ENCODE data around the gene ERBB2. TPM values are rescaled to one million over a fixed set of nuclear protein-coding genes. Genes with fewer than 3 reads are reported as not detected.

ERBB2 gene
- total and polyA plus RNA-seq, 2 of the 13 experiments (the other 11 are each of a cell fraction or from before 2014, with no cell fraction given), result 57.7 to 64.1 TPM

DNA sequence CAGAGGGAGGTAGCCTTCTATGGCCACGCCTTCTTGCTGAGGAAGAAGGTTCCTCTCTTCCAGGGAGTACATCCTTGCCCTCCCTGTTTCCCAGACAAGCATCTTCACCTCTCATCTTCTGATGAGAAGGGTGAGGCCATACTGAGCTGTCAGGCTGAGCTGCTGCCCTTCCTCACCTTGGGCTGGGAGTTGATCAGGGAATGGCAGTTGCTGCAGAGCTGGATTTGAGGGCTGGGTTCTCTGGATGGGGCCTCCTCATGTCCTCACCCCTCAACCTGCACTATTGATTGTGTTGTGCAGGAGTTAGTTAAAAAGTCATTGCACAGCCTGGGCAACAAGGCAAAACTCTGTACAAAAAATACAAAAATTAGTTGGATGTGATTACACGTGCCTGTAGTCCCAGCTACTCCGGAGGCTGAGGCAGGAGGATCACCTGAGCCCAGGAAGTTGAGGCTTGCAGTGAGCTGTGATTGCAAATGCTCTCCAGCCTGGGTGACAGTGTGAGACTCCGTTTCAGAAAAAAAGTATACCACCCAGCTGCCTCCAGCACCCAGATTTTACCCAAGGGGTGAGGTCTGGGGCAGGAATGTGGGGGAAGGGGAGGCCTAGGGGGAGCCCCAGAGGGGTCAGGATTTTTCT lies 2.0 kb downstream of the ERBB2 start:
- Histone ChIP-seq H3K79me2 (ENCODE audit: insufficient read depth, low read length) (peaks cover 63% of the 10 kb centered on the region), H3K36me3 (replicated peaks in 1 of 2; ENCODE audit: control insufficient read depth in 1 of 2, insufficient read depth in 2 of 2, low read length in 2 of 2) (peaks cover 6 to 9% of the 10 kb centered on the region in 2 experiments; a peak in 4 of 5 replicates), H3K9me3 (ENCODE audit: low read length) (no peaks in the 10 kb centered on the region), H2AFZ (ENCODE audit: low read length) (no peak overlapping the region), H4K20me1 (ENCODE audit: insufficient read depth, low read length) (peaks cover 14% of the 10 kb centered on the region; the same call in 1 of the 2 replicates), H3K4me3 (replicated peaks in 1 of 3; ENCODE audit: insufficient read depth in 1 of 3, low read depth in 2 of 3, low read length in 3 of 3) (peak overlapping the region; percentile 90 to 94 (median 90)), H3K9ac (ENCODE audit: insufficient read depth, low read depth, low read length) (peak overlapping the region; percentile 88), H3K4me2 (ENCODE audit: low read depth, low read length) (peak overlapping the region; percentile 92), H3K27me3 (ENCODE audit: control insufficient read depth in 1 of 2, insufficient read depth in 2 of 2, low read length in 2 of 2) (no peaks in the 10 kb centered on the region), H3K27ac (ENCODE audit: extremely low read length, insufficient read depth, low read length) (peak overlapping the region; percentile 78), H3K4me1 (ENCODE audit: insufficient read depth, low read length) (peaks cover 69% of the 10 kb centered on the region)
- in situ Hi-C loops (cut with HindIII; ENCODE audit: extremely low pct_ligation_motif_present, low pct_unique_long_range_greater_than_20kb) (no loop called here), intact Hi-C loops (cut with micrococcal nuclease; ENCODE audit: unreplicated experiment) (no loop called here)
- ChIA-PET POLR2A (interaction anchor here (0.9 to 6.6 kb wide), 12 partner anchors 8 to 397 kb away, joined by 3 to 118 read pairs (median 12); partner anchors contain the start of genes GRB7, MIEN1 and PGAP3), CTCF (ENCODE audit: low intra/inter-chr PET ratio, low total read pairs) (interaction anchor here (1.3 to 1.6 kb wide), 2 partner anchors 53 to 80 kb away, joined by 4 read pairs; no protein-coding TSS in a partner anchor)
- no peak for ATAC-seq
- WGBS (ENCODE audit: low lambda C conversion rate), result 43% methylated on average over 4 of the region's 4 CpGs
- no peak for DNase-seq (ENCODE audit: low spot score)
- BruUV-seq (replicated peaks), result no TSS peak
- peak; percentile 21 for FAIRE-seq
- TF ChIP-seq ZNF629 (CRISPR knock-in tag; conservative IDR thresholded peaks at IDR 0.05) (no peak), SOX6 (IDR thresholded peaks at IDR 0.05) (no peak), SOX6 (CRISPR knock-in tag; IDR thresholded peaks at IDR 0.05) (peak; percentile 34), RBM22 (optimal IDR thresholded peaks at IDR 0.05; ENCODE audit: low read length) (no peak), RARA (CRISPR knock-in tag; IDR thresholded peaks at IDR 0.05) (no peak; the same call in 1 of the 2 replicates), MAFF (IDR thresholded peaks at IDR 0.05; ENCODE audit: low read depth, low read length) (no peak), TARDBP (CRISPR knock-in tag; IDR thresholded peaks at IDR 0.05) (no peak), HDAC1 (CRISPR knock-in tag; IDR thresholded peaks at IDR 0.05) (no peak), KMT2A (CRISPR knock-in tag; IDR thresholded peaks at IDR 0.05) (peak; percentile 18; the same call in 1 of the 2 replicates), ZNF234 (CRISPR knock-in tag; conservative IDR thresholded peaks at IDR 0.05) (no peak)
- TF ChIP-seq, protein P1, sequence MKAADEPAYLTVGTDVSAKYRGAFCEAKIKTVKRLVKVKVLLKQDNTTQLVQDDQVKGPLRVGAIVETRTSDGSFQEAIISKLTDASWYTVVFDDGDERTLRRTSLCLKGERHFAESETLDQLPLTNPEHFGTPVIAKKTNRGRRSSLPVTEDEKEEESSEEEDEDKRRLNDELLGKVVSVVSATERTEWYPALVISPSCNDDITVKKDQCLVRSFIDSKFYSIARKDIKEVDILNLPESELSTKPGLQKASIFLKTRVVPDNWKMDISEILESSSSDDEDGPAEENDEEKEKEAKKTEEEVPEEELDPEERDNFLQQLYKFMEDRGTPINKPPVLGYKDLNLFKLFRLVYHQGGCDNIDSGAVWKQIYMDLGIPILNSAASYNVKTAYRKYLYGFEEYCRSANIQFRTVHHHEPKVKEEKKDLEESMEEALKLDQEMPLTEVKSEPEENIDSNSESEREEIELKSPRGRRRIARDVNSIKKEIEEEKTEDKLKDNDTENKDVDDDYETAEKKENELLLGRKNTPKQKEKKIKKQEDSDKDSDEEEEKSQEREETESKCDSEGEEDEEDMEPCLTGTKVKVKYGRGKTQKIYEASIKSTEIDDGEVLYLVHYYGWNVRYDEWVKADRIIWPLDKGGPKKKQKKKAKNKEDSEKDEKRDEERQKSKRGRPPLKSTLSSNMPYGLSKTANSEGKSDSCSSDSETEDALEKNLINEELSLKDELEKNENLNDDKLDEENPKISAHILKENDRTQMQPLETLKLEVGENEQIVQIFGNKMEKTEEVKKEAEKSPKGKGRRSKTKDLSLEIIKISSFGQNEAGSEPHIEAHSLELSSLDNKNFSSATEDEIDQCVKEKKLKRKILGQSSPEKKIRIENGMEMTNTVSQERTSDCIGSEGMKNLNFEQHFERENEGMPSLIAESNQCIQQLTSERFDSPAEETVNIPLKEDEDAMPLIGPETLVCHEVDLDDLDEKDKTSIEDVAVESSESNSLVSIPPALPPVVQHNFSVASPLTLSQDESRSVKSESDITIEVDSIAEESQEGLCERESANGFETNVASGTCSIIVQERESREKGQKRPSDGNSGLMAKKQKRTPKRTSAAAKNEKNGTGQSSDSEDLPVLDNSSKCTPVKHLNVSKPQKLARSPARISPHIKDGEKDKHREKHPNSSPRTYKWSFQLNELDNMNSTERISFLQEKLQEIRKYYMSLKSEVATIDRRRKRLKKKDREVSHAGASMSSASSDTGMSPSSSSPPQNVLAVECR (CRISPR knock-in tag; IDR thresholded peaks at IDR 0.05; ENCODE audit: borderline replicate concordance), result peak; percentile 36
- TF ChIP-seq, protein P2, sequence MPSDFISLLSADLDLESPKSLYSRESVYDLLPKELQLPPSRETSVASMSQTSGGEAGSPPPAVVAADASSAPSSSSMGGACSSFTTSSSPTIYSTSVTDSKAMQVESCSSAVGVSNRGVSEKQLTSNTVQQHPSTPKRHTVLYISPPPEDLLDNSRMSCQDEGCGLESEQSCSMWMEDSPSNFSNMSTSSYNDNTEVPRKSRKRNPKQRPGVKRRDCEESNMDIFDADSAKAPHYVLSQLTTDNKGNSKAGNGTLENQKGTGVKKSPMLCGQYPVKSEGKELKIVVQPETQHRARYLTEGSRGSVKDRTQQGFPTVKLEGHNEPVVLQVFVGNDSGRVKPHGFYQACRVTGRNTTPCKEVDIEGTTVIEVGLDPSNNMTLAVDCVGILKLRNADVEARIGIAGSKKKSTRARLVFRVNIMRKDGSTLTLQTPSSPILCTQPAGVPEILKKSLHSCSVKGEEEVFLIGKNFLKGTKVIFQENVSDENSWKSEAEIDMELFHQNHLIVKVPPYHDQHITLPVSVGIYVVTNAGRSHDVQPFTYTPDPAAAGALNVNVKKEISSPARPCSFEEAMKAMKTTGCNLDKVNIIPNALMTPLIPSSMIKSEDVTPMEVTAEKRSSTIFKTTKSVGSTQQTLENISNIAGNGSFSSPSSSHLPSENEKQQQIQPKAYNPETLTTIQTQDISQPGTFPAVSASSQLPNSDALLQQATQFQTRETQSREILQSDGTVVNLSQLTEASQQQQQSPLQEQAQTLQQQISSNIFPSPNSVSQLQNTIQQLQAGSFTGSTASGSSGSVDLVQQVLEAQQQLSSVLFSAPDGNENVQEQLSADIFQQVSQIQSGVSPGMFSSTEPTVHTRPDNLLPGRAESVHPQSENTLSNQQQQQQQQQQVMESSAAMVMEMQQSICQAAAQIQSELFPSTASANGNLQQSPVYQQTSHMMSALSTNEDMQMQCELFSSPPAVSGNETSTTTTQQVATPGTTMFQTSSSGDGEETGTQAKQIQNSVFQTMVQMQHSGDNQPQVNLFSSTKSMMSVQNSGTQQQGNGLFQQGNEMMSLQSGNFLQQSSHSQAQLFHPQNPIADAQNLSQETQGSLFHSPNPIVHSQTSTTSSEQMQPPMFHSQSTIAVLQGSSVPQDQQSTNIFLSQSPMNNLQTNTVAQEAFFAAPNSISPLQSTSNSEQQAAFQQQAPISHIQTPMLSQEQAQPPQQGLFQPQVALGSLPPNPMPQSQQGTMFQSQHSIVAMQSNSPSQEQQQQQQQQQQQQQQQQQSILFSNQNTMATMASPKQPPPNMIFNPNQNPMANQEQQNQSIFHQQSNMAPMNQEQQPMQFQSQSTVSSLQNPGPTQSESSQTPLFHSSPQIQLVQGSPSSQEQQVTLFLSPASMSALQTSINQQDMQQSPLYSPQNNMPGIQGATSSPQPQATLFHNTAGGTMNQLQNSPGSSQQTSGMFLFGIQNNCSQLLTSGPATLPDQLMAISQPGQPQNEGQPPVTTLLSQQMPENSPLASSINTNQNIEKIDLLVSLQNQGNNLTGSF (CRISPR knock-in tag; IDR thresholded peaks at IDR 0.05), result no peak
- TF ChIP-seq, protein P3, sequence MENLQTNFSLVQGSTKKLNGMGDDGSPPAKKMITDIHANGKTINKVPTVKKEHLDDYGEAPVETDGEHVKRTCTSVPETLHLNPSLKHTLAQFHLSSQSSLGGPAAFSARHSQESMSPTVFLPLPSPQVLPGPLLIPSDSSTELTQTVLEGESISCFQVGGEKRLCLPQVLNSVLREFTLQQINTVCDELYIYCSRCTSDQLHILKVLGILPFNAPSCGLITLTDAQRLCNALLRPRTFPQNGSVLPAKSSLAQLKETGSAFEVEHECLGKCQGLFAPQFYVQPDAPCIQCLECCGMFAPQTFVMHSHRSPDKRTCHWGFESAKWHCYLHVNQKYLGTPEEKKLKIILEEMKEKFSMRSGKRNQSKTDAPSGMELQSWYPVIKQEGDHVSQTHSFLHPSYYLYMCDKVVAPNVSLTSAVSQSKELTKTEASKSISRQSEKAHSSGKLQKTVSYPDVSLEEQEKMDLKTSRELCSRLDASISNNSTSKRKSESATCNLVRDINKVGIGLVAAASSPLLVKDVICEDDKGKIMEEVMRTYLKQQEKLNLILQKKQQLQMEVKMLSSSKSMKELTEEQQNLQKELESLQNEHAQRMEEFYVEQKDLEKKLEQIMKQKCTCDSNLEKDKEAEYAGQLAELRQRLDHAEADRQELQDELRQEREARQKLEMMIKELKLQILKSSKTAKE (CRISPR knock-in tag; IDR thresholded peaks at IDR 0.05; ENCODE audit: borderline replicate concordance), result no peak
